Activated CD8-positive, alpha-beta T cell treated with anti-CD3 and anti-CD28 coated beads, Interleukin-2, amount 10 ng/mL, durations not matched to agents 7 days and 5 days (primary cell): Measurements from ENCODE around the gene MYBPC3. TPM values are rescaled to one million over a fixed set of nuclear protein-coding genes. Genes with fewer than 3 reads are reported as not detected.
"Not testable (repeated sequence)": the region's sequence is repeated elsewhere in the genome, so short reads cannot be mapped to it uniquely, and the experiment has no call there.

Source experiments
- ATAC-seq: fragments of 150-1000 bp; cut with Tn5 transposase; one replicate; pipeline ENCODE4 v1.10.0; 2021; ENCODE audit warnings: moderate library complexity
- CTCF ChIA-PET: fragments of 350-600 bp; sonication (Branson Sonifier 250); formaldehyde crosslinking; loops from one replicate; lab custom pipeline; 2021; ENCODE audit warnings: antibody characterized with exemption; lab: Charles Lee
- POLR2A ChIA-PET: fragments of 350-600 bp; sonication (Branson Sonifier 250); formaldehyde crosslinking; loops from one replicate; lab custom pipeline; 2021; ENCODE audit warnings: antibody characterized with exemption; lab: Charles Lee
- DNase-seq: peaks from one replicate; pipeline ENCODE4 v3.0.0-alpha.2; 2020
- H3K27ac Mint-ChIP-seq: one replicate; pipeline ENCODE4 v1.8.0; 2021; ENCODE audit warnings: mild to moderate bottlenecking, mixed read lengths
- H3K27me3 Mint-ChIP-seq: one replicate; pipeline ENCODE4 v1.8.0; 2021; ENCODE audit warnings: low read depth, mixed read lengths
- H3K36me3 Mint-ChIP-seq: one replicate; pipeline ENCODE4 v1.8.0; 2021; ENCODE audit warnings: low read depth, mixed read lengths
- H3K4me1 Mint-ChIP-seq: one replicate; pipeline ENCODE4 v1.8.0; 2021; ENCODE audit warnings: low read depth, mixed read lengths
- H3K4me3 Mint-ChIP-seq: one replicate; pipeline ENCODE4 v1.8.0; 2021; ENCODE audit warnings: mild to moderate bottlenecking, mixed read lengths
- H3K9me3 Mint-ChIP-seq: one replicate; pipeline ENCODE4 v1.8.0; 2022; ENCODE audit warnings: mixed read lengths; ENCODE audit not compliant: insufficient read depth
- total RNA-seq, 2 experiments: library from RNA; stranded (reverse); gene quantifications; one replicate each; pipeline ENCODE4 v1.2.3, GENCODE V29; 2021

The MYBPC3 gene
- total RNA-seq, 2 experiments from 2014 or later = not detected

DNA sequence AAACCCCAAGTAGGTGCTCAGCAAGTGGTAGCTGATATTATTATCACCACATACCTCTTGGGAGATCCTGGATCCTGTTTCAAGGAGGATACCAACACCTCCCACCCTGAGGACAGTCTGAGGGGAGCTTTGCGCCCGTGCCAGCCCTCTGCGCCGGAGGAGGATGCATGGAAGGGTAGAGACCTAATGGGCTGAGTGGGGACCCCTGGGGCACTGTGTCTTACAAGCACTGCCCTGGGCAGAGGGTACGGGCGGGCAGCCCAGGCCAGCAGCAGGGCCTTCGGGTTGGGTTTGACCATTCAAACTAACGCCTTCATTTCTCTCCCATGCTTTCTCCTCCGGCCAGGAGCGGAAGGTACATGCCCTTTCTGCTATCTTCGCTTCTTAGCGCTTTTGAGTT lies 26.3 kb downstream of the MYBPC3 start:
- Mint-ChIP-seq H3K36me3 (peaks cover 48% of the 10 kb centered on the region), H3K9me3 (no peaks in the 10 kb centered on the region), H3K27me3 (no peaks in the 10 kb centered on the region), H3K4me3 (no peak overlapping the region), H3K4me1 (no peaks in the 10 kb centered on the region), H3K27ac (no peak overlapping the region)
- POLR2A ChIA-PET = no interaction called here
- DNase-seq (no peak), ATAC-seq (no peak)
- CTCF ChIA-PET = no interaction called here

GRCh38 chr11:47325271-47326041 lies 27.0 kb downstream of the MYBPC3 start:
- H3K36me3 Mint-ChIP-seq = peaks cover 51% of the 10 kb centered on the region
- no peaks in the 10 kb centered on the region for H3K4me1 Mint-ChIP-seq
- DNase-seq (no peak), ATAC-seq (no peak)
- no peaks in the 10 kb centered on the region for H3K9me3 Mint-ChIP-seq
- H3K27ac Mint-ChIP-seq = peak overlapping the region; percentile 44
- ChIA-PET CTCF (no interaction called here), POLR2A (no interaction called here)
- H3K27me3 Mint-ChIP-seq = no peaks in the 10 kb centered on the region
- no peak overlapping the region for H3K4me3 Mint-ChIP-seq

- Mint-ChIP-seq H3K4me3 (no peak overlapping the region), H3K27me3 (no peaks in the 10 kb centered on the region), H3K27ac (no peak overlapping the region), H3K9me3 (no peaks in the 10 kb centered on the region), H3K36me3 (peaks cover 48% of the 10 kb centered on the region), H3K4me1 (no peaks in the 10 kb centered on the region)
- POLR2A ChIA-PET = no interaction called here
- DNase-seq (no peak), ATAC-seq (no peak)
- CTCF ChIA-PET = no interaction called here
Observed at GRCh38 chr11:47324520-47324919, 28.0 kb downstream of the MYBPC3 start.

GRCh38 chr11:47318166-47318565 lies 34.3 kb downstream of the MYBPC3 start:
- CTCF ChIA-PET = no interaction called here
- Mint-ChIP-seq H3K4me1 (peaks cover 2% of the 10 kb centered on the region), H3K27ac (no peak overlapping the region), H3K4me3 (no peak overlapping the region), H3K36me3 (peaks cover 49% of the 10 kb centered on the region), H3K9me3 (no peaks in the 10 kb centered on the region), H3K27me3 (no peaks in the 10 kb centered on the region)
- DNase-seq (no peak), ATAC-seq (no peak)
- POLR2A ChIA-PET = no interaction called here

GRCh38 chr11:47317064-47317828 lies 35.3 kb downstream of the MYBPC3 start:
- POLR2A ChIA-PET = no interaction called here
- no peak for ATAC-seq

DNA sequence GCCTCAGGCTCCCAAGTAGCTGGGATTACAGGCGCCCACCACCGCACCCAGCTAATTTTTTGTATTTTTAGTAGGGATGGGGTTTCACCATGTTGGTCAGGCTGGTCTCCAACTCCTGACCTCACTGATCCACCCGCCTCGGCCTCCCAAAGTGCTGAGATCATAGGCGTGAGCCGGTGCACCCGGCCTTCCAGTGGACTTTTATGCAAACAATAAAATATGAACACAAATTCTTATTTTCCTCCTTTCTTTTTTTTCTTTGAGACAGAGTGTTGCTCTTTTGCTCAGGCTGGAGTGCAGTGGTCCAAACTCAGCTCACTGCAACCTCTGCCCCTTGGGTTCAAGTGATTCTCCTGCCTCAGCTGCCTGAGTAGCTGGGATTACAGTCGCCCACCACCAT lies 36.0 kb downstream of the MYBPC3 start:
- H3K4me3 Mint-ChIP-seq, ATAC-seq, POLR2A ChIA-PET, H3K27me3 Mint-ChIP-seq, CTCF ChIA-PET, H3K27ac Mint-ChIP-seq, H3K4me1 Mint-ChIP-seq, H3K9me3 Mint-ChIP-seq, DNase-seq: not testable (repeated sequence)
- H3K36me3 Mint-ChIP-seq = peaks cover 49% of the 10 kb centered on the region

More at GRCh38 chr11:47317064-47317828, 35.3 kb downstream of the MYBPC3 start:
- Mint-ChIP-seq H3K36me3 (peaks cover 51% of the 10 kb centered on the region), H3K4me1 (peaks cover 2% of the 10 kb centered on the region), H3K27ac (no peak overlapping the region), H3K27me3 (no peaks in the 10 kb centered on the region), H3K9me3 (no peaks in the 10 kb centered on the region), H3K4me3 (no peak overlapping the region)
- no peak for DNase-seq
- CTCF ChIA-PET = no interaction called here

DNA sequence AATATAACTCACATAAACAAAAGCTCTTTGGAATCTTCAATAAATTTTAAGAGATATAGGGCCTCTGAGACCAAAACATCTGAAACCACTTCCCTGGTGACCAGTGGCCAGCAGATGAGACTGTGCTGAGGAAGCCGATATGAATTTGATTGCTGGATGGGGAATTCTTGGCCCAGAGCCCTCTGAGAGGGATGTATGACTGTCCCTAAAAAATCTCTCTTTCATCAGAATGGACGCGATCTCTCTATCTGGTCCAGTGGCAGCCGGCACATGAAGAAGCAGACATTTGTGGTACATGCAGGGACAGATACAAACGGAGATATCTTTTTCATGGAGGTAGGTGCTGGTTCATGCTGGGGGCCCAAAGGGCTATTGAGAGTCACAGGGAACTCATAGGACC lies 37.5 kb downstream of the MYBPC3 start:
- no peak for ATAC-seq
- H3K9me3 Mint-ChIP-seq = no peaks in the 10 kb centered on the region
- no peaks in the 10 kb centered on the region for H3K27me3 Mint-ChIP-seq
- peaks cover 53% of the 10 kb centered on the region for H3K36me3 Mint-ChIP-seq
- ChIA-PET CTCF (interaction anchor here (1.1 kb wide), 1 partner anchor 23 kb away, joined by 3 read pairs; no protein-coding TSS in a partner anchor), POLR2A (interaction anchor here (0.6 to 1.0 kb wide), 2 partner anchors 63 to 85 kb away, joined by 3 read pairs; no protein-coding TSS in a partner anchor)
- H3K27ac Mint-ChIP-seq = no peak overlapping the region
- no peak overlapping the region for H3K4me3 Mint-ChIP-seq
- DNase-seq = no peak
- H3K4me1 Mint-ChIP-seq = peaks cover 2% of the 10 kb centered on the region

GRCh38 chr11:47308050-47308823 lies 44.3 kb downstream of the MYBPC3 start:
- ChIA-PET POLR2A (no interaction called here), CTCF (interaction anchor here (1.4 kb wide), 1 partner anchor 49 kb away, joined by 3 read pairs; no protein-coding TSS in a partner anchor)
- H3K4me3 Mint-ChIP-seq = no peak overlapping the region
- ATAC-seq (no peak), DNase-seq (no peak)
- no peak overlapping the region for H3K27ac Mint-ChIP-seq
- H3K4me1 Mint-ChIP-seq = no peaks in the 10 kb centered on the region
- H3K27me3 Mint-ChIP-seq = no peaks in the 10 kb centered on the region
- no peaks in the 10 kb centered on the region for H3K9me3 Mint-ChIP-seq
- H3K36me3 Mint-ChIP-seq = peaks cover 64% of the 10 kb centered on the region

- H3K36me3 Mint-ChIP-seq = peaks cover 72% of the 10 kb centered on the region
- ChIA-PET POLR2A (no interaction called here), CTCF (no interaction called here)
- H3K27ac Mint-ChIP-seq = no peak overlapping the region
- no peak overlapping the region for H3K4me3 Mint-ChIP-seq
- H3K9me3 Mint-ChIP-seq = no peaks in the 10 kb centered on the region
- peaks cover 4% of the 10 kb centered on the region for H3K4me1 Mint-ChIP-seq
- H3K27me3 Mint-ChIP-seq = no peaks in the 10 kb centered on the region
- no peak for DNase-seq
- ATAC-seq = no peak
Observed at GRCh38 chr11:47306484-47306844, 46.0 kb downstream of the MYBPC3 start.

- Mint-ChIP-seq H3K36me3 (peaks cover 72% of the 10 kb centered on the region), H3K9me3 (no peaks in the 10 kb centered on the region), H3K27ac (no peak overlapping the region), H3K4me3 (no peak overlapping the region), H3K27me3 (no peaks in the 10 kb centered on the region), H3K4me1 (peaks cover 7% of the 10 kb centered on the region)
- ChIA-PET CTCF (interaction anchor here (1.4 kb wide), 1 partner anchor 68 kb away, joined by 4 read pairs; no protein-coding TSS in a partner anchor), POLR2A (interaction anchor here (0.7 to 1.6 kb wide), 2 partner anchors 8 to 33 kb away, joined by 3 read pairs; no protein-coding TSS in a partner anchor)
- no peak for ATAC-seq
- DNase-seq = no peak
Observed at GRCh38 chr11:47305734-47306483, 46.6 kb downstream of the MYBPC3 start.

GRCh38 chr11:47302853-47303252 lies 49.6 kb downstream of the MYBPC3 start:
- peak overlapping the region; percentile 9 for H3K27ac Mint-ChIP-seq

More at GRCh38 chr11:47302853-47303252, 49.6 kb downstream of the MYBPC3 start:
- Mint-ChIP-seq H3K27me3 (no peaks in the 10 kb centered on the region), H3K36me3 (peaks cover 76% of the 10 kb centered on the region), H3K4me1 (peaks cover 8% of the 10 kb centered on the region), H3K4me3 (no peak overlapping the region), H3K9me3 (no peaks in the 10 kb centered on the region)
- ATAC-seq = no peak
- no peak for DNase-seq
- POLR2A ChIA-PET = no interaction called here
- CTCF ChIA-PET = interaction anchor here (1.5 kb wide), 1 partner anchor 44 kb away, joined by 6 read pairs; no protein-coding TSS in a partner anchor
